Fibroblast of the aortic adventitia (primary cell): Measurements from ENCODE around the gene CEP95. TPM values are rescaled to one million over a fixed set of nuclear protein-coding genes. Genes with fewer than 3 reads are reported as not detected.
A peak's percentile ranks its signal among the peaks of the same experiment; 100 is the strongest.

Experiments used
- DNase-seq: peaks from one replicate; pipeline ENCODE4 v3.0.0-alpha.2; 2010; ENCODE audit warnings: low read depth
- H3K4me3 ChIP-seq: 2 replicates; pipeline ENCODE4 v1.5.1; 2011; ENCODE audit warnings: low read depth, mild to moderate bottlenecking, control low read depth, low read length, moderate library complexity
- CTCF ChIP-seq: IDR thresholded peaks from 2 replicates; pipeline ENCODE4 v1.5.1; 2011; ENCODE audit warnings: mild to moderate bottlenecking, low read length, control low read depth, inconsistent platforms; ENCODE audit not compliant: insufficient read depth
- total RNA-seq: library from RNA; depleted of rRNA; stranded (reverse); fragments of >200 nt; gene quantifications from 2 replicates; pipeline ENCODE4 v1.2.3, GENCODE V29; 2012; ENCODE audit warnings: low replicate concordance

Gene CEP95
- total RNA-seq, 1 donor: 32.8 TPM

GRCh38 chr17:64519601-64520000, 12.8 kb downstream of the CEP95 start:
- TF ChIP-seq CTCF: no peak
- DNase-seq: no peak
- H3K4me3 ChIP-seq: no peak overlapping the region

GRCh38 chr17:64520359-64520758, 13.6 kb downstream of the CEP95 start:
- no peak for DNase-seq
- no peak overlapping the region for H3K4me3 ChIP-seq
- TF ChIP-seq CTCF: no peak

- no peak for DNase-seq
- TF ChIP-seq CTCF: no peak
- H3K4me3 ChIP-seq: no peak overlapping the region
Measured at GRCh38 chr17:64527914-64528313, 21.1 kb downstream of the CEP95 start.

- H3K4me3 ChIP-seq: no peak overlapping the region
- DNase-seq: no peak
- no peak for TF ChIP-seq CTCF
Measured at GRCh38 chr17:64529221-64529620, 22.4 kb downstream of the CEP95 start.

GRCh38 chr17:64531955-64532371, 25.2 kb downstream of the CEP95 start:
- TF ChIP-seq CTCF: no peak
- no peak overlapping the region for H3K4me3 ChIP-seq
- DNase-seq: peak; percentile 86

GRCh38 chr17:64532409-64532808, 25.6 kb downstream of the CEP95 start:
- no peak overlapping the region for H3K4me3 ChIP-seq
- no peak for DNase-seq
- TF ChIP-seq CTCF: no peak

GRCh38 chr17:64533784-64534183, 27.0 kb downstream of the CEP95 start:
- no peak for DNase-seq
- no peak overlapping the region for H3K4me3 ChIP-seq
- no peak for TF ChIP-seq CTCF
